KG1 (cell line): ENCODE results near the gene INSYN2A.

Experiments used
- DNase-seq: peaks from one replicate; lab custom pipeline; 2025; lab: John Stamatoyannopoulos, UW

INSYN2A gene

GRCh38 chr10:127154831-127155620 is 41.4 kb downstream of the INSYN2A start:
- DNase-seq, result no peak

- DNase-seq, result no peak
These were observed 43.2 kb downstream of the INSYN2A start for GRCh38 chr10:127153181-127153580.

DNA sequence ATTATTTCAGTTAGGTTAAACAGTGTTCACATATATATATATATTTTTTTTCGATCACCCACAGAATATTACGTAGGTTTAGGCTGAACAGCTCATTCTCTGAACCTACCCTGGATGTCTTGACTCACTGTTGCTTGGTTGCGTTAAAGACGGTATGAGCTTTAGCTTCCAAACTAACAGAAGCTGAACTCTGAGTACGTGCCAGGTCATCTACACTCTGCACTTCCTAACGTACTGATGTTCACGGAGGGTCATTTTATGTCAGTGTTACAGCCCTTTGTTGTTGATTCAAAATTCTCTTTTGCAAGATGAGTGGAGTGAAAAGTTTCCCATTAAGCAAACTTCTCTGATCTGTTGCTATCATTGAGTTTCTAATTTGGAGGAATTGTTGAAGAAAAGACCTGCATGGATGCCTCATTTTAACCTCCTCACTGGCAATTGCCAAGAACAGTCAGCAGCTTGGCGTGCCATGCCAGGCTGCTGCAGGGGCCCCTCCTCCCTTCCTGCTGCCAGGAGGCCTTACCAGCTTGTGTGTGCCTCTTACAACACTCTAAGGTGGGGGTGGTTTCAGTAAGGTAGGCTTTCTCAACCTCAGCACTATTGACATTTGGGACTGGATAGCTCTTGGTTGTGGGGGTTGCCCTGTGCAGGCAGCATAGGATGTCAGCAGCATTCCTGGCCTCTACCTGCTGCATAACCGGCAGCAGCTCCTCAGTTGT is 44.3 kb downstream of the INSYN2A start:
- DNase-seq, result no peak

DNA sequence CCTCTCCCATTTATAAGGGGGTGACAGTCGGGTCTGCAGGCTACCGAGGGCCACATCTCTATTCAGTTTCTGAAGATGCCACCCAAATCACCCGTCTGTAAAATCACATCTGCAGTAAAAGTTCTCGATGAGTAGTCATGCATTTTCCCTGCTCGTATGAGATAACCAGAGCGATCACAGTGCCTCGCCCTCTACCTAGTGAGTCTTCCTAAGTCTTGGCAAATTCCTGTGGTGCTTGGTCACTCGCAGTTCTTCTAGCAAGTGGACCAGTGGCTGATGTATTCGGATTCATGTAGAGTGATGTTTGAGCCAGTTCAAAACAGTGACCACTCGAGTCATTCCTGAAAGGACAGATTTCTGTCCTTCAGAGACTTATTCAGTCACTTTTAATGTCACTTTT is 44.9 kb downstream of the INSYN2A start:
- no peak for DNase-seq

- DNase-seq, result no peak
These were observed 46.3 kb downstream of the INSYN2A start for GRCh38 chr10:127150136-127150535.

- no peak for DNase-seq
These were observed 46.8 kb downstream of the INSYN2A start for GRCh38 chr10:127149501-127150081.

- DNase-seq, result no peak
These were observed 47.5 kb downstream of the INSYN2A start for GRCh38 chr10:127148933-127149220.

DNA sequence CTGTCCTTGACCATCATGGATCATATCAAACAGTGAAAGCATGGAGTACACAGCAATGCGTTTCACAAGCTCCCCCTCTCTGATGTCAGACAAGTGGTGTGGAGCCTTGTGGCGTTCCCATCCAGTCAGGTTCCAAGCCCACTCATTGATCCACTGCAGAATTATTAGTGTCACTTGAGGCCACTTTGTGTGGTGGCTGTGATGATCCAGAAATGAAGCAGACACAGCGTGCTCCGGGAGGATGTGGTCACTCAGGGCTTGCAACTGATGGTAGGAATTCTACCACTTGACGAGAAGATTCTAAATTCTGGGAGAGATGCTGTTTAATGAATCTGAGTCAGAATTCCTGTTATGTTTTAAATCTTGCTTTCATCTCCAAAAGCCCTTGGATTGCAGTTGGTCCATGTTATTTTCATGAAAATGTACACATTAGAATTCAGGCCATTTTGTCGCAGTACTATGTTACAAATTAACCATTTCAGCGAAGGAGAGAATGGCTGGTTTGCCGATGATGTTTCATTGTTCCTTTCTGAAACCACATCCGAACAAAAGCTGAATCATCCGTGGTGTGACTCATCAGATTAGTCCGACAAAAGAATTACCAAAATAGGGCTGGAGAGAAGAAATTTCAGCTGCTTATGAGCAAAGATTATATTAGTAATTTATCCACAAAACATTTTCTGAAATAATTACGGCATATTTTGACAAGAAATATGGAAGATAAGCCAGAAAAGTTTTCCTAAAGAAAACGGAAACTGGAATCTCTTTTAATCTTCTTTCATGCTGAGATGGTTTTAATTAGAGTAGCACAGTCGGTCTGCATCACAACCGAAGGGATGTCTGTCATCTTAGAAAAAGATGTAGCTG is 48.1 kb downstream of the INSYN2A start:
- DNase-seq, result peak; percentile 8

DNA sequence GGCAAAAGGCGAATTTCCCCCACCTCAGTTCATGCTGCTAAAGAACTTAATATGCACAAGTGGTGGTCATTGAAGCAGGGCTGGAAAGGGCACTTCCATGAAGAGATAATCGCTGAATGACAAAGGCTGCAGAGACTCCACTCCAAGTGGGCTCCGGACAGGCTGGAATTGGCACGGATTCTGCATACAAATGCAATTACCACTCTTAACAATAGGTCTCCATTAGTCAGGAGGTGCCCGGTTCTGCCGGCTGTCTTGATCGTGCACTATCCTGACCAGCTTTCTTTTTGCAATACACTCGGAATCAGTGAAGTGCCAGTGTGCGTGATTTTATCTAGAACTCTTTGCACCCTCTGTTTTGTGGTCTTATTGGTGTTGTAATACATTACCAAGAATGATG is 49.7 kb downstream of the INSYN2A start:
- DNase-seq, result no peak
